Measurements from ENCODE around the gene NUP188. TPM values are rescaled to one million over a fixed set of nuclear protein-coding genes. Genes with fewer than 3 reads are reported as not detected.

NUP188 gene
- total and polyA plus RNA-seq, 2 experiments from 2014 or later: 35.8 to 52.0 TPM

GRCh38 chr9:129027685-129028191 is 80.2 kb downstream of the NUP188 start:
- Histone ChIP-seq H3K36me3 (no peaks in the 10 kb centered on the region), H3K4me3 (peak overlapping the region; percentile 47), H3K9me3 (ENCODE audit: low read depth) (no peaks in the 10 kb centered on the region), H3K4me1 (ENCODE audit: low read depth) (peaks cover 14% of the 10 kb centered on the region), H3K27me3 (no peaks in the 10 kb centered on the region), H3K27ac (peak overlapping the region; percentile 18)
- peak in 1 of 2 donors; percentile 28 for DNase-seq (ENCODE audit: low read depth in 1 of 2, low spot score in 1 of 2)
- TF ChIP-seq CTCF (IDR thresholded peaks at IDR 0.05; ENCODE audit: low read depth, low read length): no peak

GRCh38 chr9:129028192-129028966 is 80.9 kb downstream of the NUP188 start, which contains the start of gene SH3GLB2:
SH3GLB2 (minus strand) TSS chr9:129028331; CDS start chr9:129028154, 177 bp downstream.
- peak; percentile 96 to 98 for DNase-seq (ENCODE audit: low read depth in 1 of 2, low spot score in 1 of 2)
- peak within 1 kb of the TSS; percentile 47 for H3K4me3 ChIP-seq
- H3K27ac ChIP-seq: peak within 1 kb of the TSS; percentile 76
- H3K9me3 ChIP-seq (ENCODE audit: low read depth): no peaks in the 10 kb centered on the region
- no peaks in the 10 kb centered on the region for H3K36me3 ChIP-seq
- peak; percentile 83 for TF ChIP-seq CTCF (IDR thresholded peaks at IDR 0.05; ENCODE audit: low read depth, low read length)
- peaks cover 14% of the 10 kb centered on the region for H3K4me1 ChIP-seq (ENCODE audit: low read depth)
- no peaks in the 10 kb centered on the region for H3K27me3 ChIP-seq

GRCh38 chr9:129030191-129030590 is 82.7 kb downstream of the NUP188 start:
- Histone ChIP-seq H3K4me3 (no peak overlapping the region), H3K27ac (no peak overlapping the region), H3K4me1 (ENCODE audit: low read depth) (peaks cover 14% of the 10 kb centered on the region), H3K9me3 (ENCODE audit: low read depth) (no peaks in the 10 kb centered on the region), H3K36me3 (no peaks in the 10 kb centered on the region), H3K27me3 (no peaks in the 10 kb centered on the region)
- DNase-seq (ENCODE audit: low read depth in 1 of 2, low spot score in 1 of 2): no peak
- TF ChIP-seq CTCF (IDR thresholded peaks at IDR 0.05; ENCODE audit: low read depth, low read length): no peak

GRCh38 chr9:129031514-129031913 is 84.0 kb downstream of the NUP188 start:
- no peak overlapping the region for H3K4me3 ChIP-seq
- peaks cover 12% of the 10 kb centered on the region for H3K4me1 ChIP-seq (ENCODE audit: low read depth)
- no peaks in the 10 kb centered on the region for H3K9me3 ChIP-seq (ENCODE audit: low read depth)
- H3K27ac ChIP-seq: no peak overlapping the region
- H3K36me3 ChIP-seq: no peaks in the 10 kb centered on the region
- no peak for TF ChIP-seq CTCF (IDR thresholded peaks at IDR 0.05; ENCODE audit: low read depth, low read length)
- no peaks in the 10 kb centered on the region for H3K27me3 ChIP-seq
- DNase-seq (ENCODE audit: low read depth in 1 of 2, low spot score in 1 of 2): no peak

GRCh38 chr9:129032541-129033159 is 85.2 kb downstream of the NUP188 start:
- H3K9me3 ChIP-seq (ENCODE audit: low read depth): no peaks in the 10 kb centered on the region
- no peak overlapping the region for H3K27ac ChIP-seq
- peaks cover 7% of the 10 kb centered on the region for H3K4me1 ChIP-seq (ENCODE audit: low read depth)
- no peak for TF ChIP-seq CTCF (IDR thresholded peaks at IDR 0.05; ENCODE audit: low read depth, low read length)
- no peaks in the 10 kb centered on the region for H3K36me3 ChIP-seq
- no peak overlapping the region for H3K4me3 ChIP-seq
- no peaks in the 10 kb centered on the region for H3K27me3 ChIP-seq
- DNase-seq (ENCODE audit: low read depth in 1 of 2, low spot score in 1 of 2): no peak

Data from cardiac muscle cell (in vitro differentiated cells and primary cell).